GM13976 (cell line): Measurements from ENCODE around the gene ATP11B.

ENCODE experiments used
- DNase-seq: peaks from one replicate; pipeline ENCODE4 v3.0.0; 2012; ENCODE audit warnings: low spot score
- in situ Hi-C: fragments of 300-500 bp; cut with MboI; formaldehyde crosslinking; loops from one replicate; pipeline ENCODE4 v1.12.0; 2022; ENCODE audit warnings: low sequenced_read_pairs, mixed read lengths, inconsistent platforms; ENCODE audit not compliant: unreplicated experiment
- TF ChIP-seq, protein P1 (sequence below): IDR thresholded peaks from 2 replicates; pipeline ENCODE4 v1.5.1; 2012; ENCODE audit warnings: borderline replicate concordance, mild to moderate bottlenecking; ENCODE audit not compliant: insufficient read depth; ENCODE audit errors: extremely low read depth, missing control alignments, control extremely low read depth

ATP11B gene

DNA sequence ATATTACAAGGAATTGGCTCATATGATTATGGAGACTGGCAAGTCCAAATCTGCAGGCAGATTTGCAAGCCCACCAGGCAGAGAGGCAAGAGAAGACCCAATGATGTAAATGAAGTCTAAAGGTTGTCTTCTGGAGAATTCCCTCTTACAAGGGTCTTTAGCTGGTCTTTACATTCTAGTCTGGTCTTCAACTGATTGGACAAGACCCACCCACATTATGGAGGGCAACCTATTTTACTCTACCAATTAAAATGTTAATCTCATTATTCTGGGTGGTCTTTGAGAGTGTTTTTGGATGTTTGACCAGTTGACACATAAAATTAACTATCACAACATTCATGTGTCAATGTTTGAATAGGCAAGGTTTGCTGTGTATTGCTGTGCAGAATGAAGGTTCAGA, 28.0 kb upstream of the ATP11B start:
- TF ChIP-seq, protein P1, sequence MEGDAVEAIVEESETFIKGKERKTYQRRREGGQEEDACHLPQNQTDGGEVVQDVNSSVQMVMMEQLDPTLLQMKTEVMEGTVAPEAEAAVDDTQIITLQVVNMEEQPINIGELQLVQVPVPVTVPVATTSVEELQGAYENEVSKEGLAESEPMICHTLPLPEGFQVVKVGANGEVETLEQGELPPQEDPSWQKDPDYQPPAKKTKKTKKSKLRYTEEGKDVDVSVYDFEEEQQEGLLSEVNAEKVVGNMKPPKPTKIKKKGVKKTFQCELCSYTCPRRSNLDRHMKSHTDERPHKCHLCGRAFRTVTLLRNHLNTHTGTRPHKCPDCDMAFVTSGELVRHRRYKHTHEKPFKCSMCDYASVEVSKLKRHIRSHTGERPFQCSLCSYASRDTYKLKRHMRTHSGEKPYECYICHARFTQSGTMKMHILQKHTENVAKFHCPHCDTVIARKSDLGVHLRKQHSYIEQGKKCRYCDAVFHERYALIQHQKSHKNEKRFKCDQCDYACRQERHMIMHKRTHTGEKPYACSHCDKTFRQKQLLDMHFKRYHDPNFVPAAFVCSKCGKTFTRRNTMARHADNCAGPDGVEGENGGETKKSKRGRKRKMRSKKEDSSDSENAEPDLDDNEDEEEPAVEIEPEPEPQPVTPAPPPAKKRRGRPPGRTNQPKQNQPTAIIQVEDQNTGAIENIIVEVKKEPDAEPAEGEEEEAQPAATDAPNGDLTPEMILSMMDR = no peak
- DNase-seq = no peak
- in situ Hi-C loops = no loop called here

DNA sequence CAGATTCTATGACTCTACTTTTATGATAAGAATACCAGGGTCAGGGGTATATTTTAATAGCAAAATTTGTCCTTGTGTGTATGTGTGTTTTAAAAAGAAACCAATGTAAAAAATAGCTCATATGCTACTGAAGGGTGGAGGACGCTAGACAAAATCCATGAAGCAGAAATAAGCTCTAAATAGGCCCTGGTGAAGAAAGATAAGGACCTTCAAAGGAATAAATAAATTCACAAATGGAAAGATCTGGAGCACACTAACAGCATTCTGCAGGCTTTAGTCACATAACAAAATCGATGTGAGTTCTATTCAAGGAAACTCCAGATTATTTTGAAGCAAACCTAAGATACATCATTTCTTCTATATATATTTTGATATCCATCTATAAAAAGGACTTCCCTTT, 27.2 kb upstream of the ATP11B start:
- in situ Hi-C loops = no loop called here
- DNase-seq = no peak
- TF ChIP-seq, protein P1 = no peak

DNA sequence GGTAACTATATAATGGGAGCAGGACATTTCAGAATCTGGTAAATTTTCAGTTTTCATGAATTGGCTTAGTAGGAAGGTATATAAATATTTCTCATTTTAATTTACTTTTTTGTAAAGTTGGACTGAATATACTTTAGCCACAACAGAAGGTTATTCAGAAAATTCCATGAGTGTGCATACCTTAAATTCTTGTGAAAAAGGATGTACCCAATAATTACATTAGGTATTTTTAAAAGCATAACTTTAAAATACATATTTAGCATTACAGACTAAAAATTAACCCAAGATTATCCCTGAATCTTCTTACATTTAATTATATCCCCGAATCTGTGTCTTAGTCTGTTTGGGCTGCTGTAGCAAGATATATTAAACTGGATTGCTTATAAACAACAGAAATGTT, 24.9 kb upstream of the ATP11B start:
- no peak for DNase-seq
- TF ChIP-seq, protein P1 = no peak
- in situ Hi-C loops = no loop called here

DNA sequence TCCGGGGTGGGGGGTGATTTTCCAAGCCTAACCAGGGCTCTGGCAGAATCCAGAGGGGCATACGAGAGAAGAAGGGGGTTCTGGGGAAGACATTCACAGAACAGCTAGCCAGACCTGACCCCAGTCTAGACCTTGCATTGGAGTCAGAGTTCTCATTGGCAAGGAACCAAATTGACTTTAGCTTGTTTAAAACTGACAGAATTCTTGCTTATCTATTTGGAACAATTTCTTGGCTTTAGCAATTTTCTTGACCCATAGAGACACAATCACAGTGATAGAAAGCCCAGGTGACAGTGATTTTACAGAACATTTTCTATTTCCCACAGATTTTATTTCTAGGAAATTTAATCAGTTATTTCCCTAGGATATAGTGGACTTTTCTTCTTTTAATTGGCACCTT, 23.6 kb upstream of the ATP11B start:
- no peak for DNase-seq
- in situ Hi-C loops = no loop called here
- TF ChIP-seq, protein P1 = no peak

DNA sequence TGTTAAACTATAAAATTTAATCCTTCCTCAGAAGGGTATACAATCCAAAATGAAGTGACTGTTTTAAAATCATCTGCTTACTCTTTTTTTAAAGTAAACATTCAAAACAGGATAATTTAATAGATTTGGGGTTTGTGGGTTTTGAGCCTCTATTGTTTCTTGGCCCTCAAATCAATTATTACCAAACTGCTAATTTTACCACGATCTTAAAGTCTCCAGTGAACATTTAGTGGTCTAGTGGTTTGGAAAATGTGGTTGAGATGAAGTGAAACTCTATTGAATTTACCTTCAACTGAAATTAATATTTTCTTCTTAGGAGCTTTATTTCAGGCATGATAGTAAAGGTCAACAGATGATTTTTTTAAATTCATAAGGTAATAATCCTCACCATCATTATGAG, 11.2 kb upstream of the ATP11B start:
- in situ Hi-C loops = no loop called here
- TF ChIP-seq, protein P1 = no peak
- DNase-seq = no peak

DNA sequence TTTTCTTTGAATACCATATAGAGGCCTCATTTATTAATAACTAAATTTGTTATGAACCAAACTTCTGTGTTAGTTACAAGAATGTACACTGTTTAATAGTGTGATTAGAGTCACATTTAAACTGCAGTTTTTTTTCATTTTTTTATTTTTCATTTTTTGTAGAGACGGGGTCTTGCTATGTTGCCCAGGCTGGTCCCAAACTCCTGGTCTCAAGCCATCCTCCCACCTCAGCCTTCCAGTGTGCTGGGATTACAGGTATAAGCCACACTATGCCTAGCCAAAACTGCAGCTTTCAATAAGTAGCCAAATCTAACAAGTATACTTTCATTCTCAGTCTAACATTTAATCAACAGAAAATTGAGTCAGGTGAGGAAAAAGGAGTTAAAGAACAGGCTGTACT, 10.2 kb upstream of the ATP11B start:
- in situ Hi-C loops = no loop called here
- no peak for DNase-seq
- TF ChIP-seq, protein P1 = no peak

DNA sequence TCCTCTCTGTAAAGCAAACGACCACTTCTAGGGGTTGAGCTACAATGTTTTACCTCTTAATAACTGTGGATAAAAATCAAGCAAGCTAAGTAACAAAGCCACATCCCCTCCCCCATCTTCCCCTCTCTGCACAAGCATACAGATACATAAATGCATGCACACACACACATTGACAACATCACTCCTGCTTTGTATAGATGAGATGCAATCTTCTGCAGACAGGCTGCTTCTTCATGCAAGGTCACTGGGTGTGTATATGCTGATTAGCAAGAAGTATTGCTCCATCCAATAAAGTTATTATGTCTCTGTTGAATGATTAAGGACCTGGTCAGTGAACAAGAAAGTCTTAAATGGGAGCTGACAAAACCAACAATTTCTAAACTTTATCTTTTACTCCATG, 8.8 kb upstream of the ATP11B start:
- in situ Hi-C loops = no loop called here
- no peak for DNase-seq
- TF ChIP-seq, protein P1 = no peak
